ENCODE results near the gene OR2Z1.

- TF ChIP-seq CTCF (IDR thresholded peaks at IDR 0.05; ENCODE audit: low read depth, low read length, poor library complexity, severe bottlenecking) (no peak), EZH2phosphoT487 (IDR thresholded peaks at IDR 0.05; ENCODE audit: borderline replicate concordance, low read length) (no peak)
Observed at GRCh38 chr19:8675066-8675465, 46.4 kb upstream of the OR2Z1 start.
